ENCODE measurements around the gene KIAA0319L.

DNA sequence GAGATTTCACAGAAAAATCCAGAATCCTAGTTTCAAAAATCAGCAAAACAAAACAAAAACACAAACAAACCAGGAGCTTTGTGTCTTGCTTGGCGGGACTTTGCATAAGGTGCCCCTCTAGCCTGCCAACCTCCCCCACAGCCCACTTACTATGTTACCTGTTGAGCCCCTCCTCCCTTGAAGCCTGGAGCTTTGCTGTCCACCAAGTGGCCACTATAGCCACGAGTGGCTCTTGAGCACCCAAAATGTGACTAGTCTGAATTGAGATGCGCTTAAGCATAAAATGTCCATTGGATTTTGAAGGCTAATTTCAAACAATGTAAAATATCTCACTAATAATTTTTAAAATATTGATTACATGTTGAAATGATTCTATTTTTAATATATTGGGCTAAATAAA, 28.1 kb upstream of the KIAA0319L start:
- TF ChIP-seq, protein P1, sequence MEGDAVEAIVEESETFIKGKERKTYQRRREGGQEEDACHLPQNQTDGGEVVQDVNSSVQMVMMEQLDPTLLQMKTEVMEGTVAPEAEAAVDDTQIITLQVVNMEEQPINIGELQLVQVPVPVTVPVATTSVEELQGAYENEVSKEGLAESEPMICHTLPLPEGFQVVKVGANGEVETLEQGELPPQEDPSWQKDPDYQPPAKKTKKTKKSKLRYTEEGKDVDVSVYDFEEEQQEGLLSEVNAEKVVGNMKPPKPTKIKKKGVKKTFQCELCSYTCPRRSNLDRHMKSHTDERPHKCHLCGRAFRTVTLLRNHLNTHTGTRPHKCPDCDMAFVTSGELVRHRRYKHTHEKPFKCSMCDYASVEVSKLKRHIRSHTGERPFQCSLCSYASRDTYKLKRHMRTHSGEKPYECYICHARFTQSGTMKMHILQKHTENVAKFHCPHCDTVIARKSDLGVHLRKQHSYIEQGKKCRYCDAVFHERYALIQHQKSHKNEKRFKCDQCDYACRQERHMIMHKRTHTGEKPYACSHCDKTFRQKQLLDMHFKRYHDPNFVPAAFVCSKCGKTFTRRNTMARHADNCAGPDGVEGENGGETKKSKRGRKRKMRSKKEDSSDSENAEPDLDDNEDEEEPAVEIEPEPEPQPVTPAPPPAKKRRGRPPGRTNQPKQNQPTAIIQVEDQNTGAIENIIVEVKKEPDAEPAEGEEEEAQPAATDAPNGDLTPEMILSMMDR (IDR thresholded peaks at IDR 0.05) = no peak
- no peak for TF ChIP-seq POLR2A (IDR thresholded peaks at IDR 0.05)
